Neutrophil (primary cell): Measurements from ENCODE around the gene NUDT17.

ENCODE experiments used
- H3K27ac ChIP-seq: fragments of 200-600 bp; sonication (generic); 2 replicates; pipeline ENCODE4 v1.5.1; 2016; ENCODE audit warnings: mild to moderate bottlenecking, moderate library complexity
- H3K27me3 ChIP-seq: fragments of 200-600 bp; sonication (generic); 2 replicates; pipeline ENCODE4 v1.6.0; 2016; ENCODE audit warnings: mild to moderate bottlenecking
- H3K36me3 ChIP-seq: fragments of 200-600 bp; sonication (generic); 2 replicates; pipeline ENCODE4 v1.5.1; 2017
- H3K4me1 ChIP-seq, 2 experiments: fragments of 200-600 bp in 1 of 2; sonication (generic) in 1 of 2; 1 replicate in 1 of 2; 2 replicates in 1 of 2; pipeline versions ENCODE4 v1.5.1 to v1.6.1; 2013 to 2016; ENCODE audit warnings: low read depth in 1 of 2, low read length in 1 of 2, mild to moderate bottlenecking in 1 of 2, moderate library complexity in 1 of 2; ENCODE audit not compliant: control insufficient read depth in 1 of 2, insufficient read depth in 1 of 2
- H3K4me3 ChIP-seq, 2 experiments: fragments of 200-600 bp in 1 of 2; sonication (generic) in 1 of 2; 1 replicate in 1 of 2; 2 replicates in 1 of 2; pipeline ENCODE4 v1.5.1; 2013 to 2016; ENCODE audit warnings: low read depth in 1 of 2, low read length in 1 of 2, mild to moderate bottlenecking in 1 of 2, moderate library complexity in 1 of 2
- H3K9me3 ChIP-seq: fragments of 200-600 bp; sonication (generic); 2 replicates; pipeline ENCODE4 v1.5.1; 2016
- TF ChIP-seq, protein P1 (sequence below): fragments of 200-600 bp; sonication (generic); IDR thresholded peaks from 2 replicates; pipeline ENCODE4 v1.5.1; 2016; ENCODE audit warnings: antibody characterized with exemption

NUDT17 gene

DNA sequence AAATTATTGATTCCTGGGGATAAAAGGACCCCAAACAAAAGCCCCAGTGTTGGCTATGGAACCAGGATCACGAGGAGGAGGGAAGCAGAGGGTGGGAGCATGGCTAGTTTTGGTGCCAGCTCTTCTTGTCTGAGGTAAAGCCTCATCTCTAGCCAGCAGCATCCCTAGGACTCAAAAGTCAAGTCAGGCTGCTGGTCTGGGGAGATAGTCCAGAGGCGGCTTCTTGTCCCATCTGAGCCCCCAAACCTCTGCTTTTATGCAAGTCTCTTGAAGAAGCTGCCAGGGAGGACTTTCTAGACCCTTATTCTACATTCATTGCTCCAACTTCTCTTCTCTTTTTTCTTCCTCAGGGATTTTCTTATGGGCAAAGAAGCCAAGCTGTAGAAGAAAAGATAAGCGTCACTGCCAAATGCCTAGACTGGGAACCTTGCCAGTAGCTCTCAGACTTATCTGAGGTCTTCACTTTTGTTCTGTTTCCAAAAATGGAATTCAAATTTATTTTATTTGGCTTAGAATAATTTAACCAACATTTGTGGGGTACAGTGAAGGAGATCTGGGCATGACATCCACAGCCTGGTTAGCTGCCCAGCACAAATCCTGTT is 47.2 kb downstream of the NUDT17 start:
- Histone ChIP-seq H3K4me1 (peaks cover 0 to 5% of the 10 kb centered on the region in 2 experiments), H3K36me3 (no peaks in the 10 kb centered on the region), H3K4me3 (no peak overlapping the region), H3K9me3 (no peaks in the 10 kb centered on the region), H3K27ac (no peak overlapping the region), H3K27me3 (no peaks in the 10 kb centered on the region)
- TF ChIP-seq, protein P1, sequence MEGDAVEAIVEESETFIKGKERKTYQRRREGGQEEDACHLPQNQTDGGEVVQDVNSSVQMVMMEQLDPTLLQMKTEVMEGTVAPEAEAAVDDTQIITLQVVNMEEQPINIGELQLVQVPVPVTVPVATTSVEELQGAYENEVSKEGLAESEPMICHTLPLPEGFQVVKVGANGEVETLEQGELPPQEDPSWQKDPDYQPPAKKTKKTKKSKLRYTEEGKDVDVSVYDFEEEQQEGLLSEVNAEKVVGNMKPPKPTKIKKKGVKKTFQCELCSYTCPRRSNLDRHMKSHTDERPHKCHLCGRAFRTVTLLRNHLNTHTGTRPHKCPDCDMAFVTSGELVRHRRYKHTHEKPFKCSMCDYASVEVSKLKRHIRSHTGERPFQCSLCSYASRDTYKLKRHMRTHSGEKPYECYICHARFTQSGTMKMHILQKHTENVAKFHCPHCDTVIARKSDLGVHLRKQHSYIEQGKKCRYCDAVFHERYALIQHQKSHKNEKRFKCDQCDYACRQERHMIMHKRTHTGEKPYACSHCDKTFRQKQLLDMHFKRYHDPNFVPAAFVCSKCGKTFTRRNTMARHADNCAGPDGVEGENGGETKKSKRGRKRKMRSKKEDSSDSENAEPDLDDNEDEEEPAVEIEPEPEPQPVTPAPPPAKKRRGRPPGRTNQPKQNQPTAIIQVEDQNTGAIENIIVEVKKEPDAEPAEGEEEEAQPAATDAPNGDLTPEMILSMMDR: no peak

DNA sequence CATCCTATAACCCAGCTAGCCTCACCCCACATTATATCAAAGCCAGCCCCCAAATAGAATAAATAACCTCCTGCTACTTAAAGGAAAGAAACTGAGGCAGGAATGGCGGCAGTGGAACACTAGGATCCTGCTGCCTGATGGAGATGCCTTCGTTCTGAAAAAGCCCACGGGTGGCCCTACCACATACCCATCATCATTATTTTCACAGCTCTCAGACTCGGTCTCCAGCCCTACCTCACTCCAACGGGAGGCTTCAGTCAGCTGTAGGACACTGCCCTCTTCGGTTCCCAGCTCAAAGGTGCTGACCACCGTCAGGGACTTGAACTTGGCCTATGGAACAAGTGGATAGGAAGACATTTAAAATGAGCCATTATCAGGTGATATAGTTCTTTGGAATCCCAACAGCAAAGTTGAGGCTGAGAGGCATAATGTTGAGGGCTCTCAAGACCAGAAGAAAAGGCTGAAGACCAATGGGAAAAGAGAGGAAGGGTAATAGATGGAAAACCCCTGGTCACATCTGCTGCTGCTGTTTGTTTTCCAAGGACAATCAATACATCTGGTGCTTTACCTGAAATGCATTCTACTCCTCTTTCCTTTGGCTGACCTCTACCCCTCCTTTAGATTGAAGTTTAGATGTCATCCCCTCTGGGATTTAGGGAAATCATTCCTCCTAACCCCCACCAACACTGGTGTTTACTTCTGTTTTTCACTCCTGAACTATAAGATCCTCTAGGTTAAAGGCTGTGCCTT is 48.1 kb downstream of the NUDT17 start:
- H3K27ac ChIP-seq: no peak overlapping the region
- H3K27me3 ChIP-seq: no peaks in the 10 kb centered on the region
- H3K9me3 ChIP-seq: no peaks in the 10 kb centered on the region
- H3K36me3 ChIP-seq: no peaks in the 10 kb centered on the region
- no peak overlapping the region for H3K4me3 ChIP-seq
- peaks cover 0 to 5% of the 10 kb centered on the region in 2 experiments for H3K4me1 ChIP-seq
- TF ChIP-seq, protein P1: no peak

DNA sequence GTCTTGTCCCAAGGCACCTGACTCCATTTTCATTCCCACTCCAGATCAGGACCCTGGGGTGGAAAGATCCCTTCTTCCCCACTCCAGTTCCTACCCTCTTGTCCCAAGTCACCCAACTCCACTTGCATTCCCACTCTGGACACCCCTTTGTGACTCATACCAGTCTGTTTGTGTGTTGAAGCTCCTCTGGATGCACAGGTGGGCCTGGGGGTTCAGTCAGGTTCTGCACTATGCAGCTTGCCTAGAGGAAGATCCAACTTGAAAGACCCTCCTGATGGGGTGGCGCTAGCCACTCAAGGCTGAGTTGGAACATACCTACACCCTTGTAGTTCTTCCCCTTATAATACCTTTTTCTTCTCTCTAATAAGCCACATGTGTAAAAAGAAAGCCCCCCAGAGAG is 50.0 kb downstream of the NUDT17 start:
- TF ChIP-seq, protein P1: no peak
- H3K4me1 ChIP-seq: peaks cover 0 to 5% of the 10 kb centered on the region in 2 experiments
- no peaks in the 10 kb centered on the region for H3K36me3 ChIP-seq
- no peak overlapping the region for H3K27ac ChIP-seq
- no peaks in the 10 kb centered on the region for H3K27me3 ChIP-seq
- no peaks in the 10 kb centered on the region for H3K9me3 ChIP-seq
- H3K4me3 ChIP-seq: no peak overlapping the region

DNA sequence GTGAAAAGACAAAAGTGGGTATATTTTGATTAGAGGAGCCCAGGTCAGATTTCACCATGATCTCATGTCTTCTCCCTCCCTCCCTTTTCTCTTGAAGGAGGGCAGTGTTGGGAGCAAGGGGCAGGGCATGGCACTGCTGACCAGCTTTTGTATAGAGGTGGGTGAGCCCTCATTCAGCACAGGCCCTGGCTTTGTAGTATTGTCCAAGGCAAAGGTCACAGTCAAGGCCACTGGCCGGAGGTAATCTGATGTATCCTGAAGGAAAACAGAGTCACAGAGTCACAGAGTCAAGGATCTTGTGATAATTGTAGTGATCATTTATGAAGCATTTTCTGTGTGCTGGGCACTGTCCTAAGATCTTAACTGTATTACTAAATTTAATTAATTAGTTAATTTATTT is 52.5 kb downstream of the NUDT17 start:
- Histone ChIP-seq H3K9me3 (no peaks in the 10 kb centered on the region), H3K36me3 (no peaks in the 10 kb centered on the region), H3K4me3 (no peak overlapping the region), H3K27me3 (no peaks in the 10 kb centered on the region), H3K27ac (no peak overlapping the region), H3K4me1 (no peaks in the 10 kb centered on the region)
- TF ChIP-seq, protein P1: no peak
